Activated T-cell treated with anti-CD3 and anti-CD28 coated beads, Interleukin-2, amount 50 U/mL, for 4 hours (primary cell): ENCODE measurements around the gene ARID1A. TPM values are rescaled to one million over a fixed set of nuclear protein-coding genes. Genes with fewer than 3 reads are reported as not detected.
"Not testable (repeated sequence)": the region's sequence is repeated elsewhere in the genome, so short reads cannot be mapped to it uniquely, and the experiment has no call there.

Experiments
- ATAC-seq, 2 donors: fragments of 200-7000 bp; cut with Tn5 transposase; one replicate each; pipeline ENCODE4 v1.10.0; 2021
- DNase-seq: peaks from one replicate; pipeline ENCODE4 v3.0.0-alpha.2; 2020
- H3K27me3 Mint-ChIP-seq: one replicate; pipeline ENCODE4 v1.8.0; 2021; ENCODE audit warnings: low read depth, mixed read lengths
- H3K36me3 Mint-ChIP-seq: one replicate; pipeline ENCODE4 v1.8.0; 2022; ENCODE audit warnings: mixed read lengths; ENCODE audit not compliant: insufficient read depth
- H3K4me1 Mint-ChIP-seq: one replicate; pipeline ENCODE4 v1.8.0; 2021; ENCODE audit warnings: low read depth, mixed read lengths
- H3K4me3 Mint-ChIP-seq: one replicate; pipeline ENCODE4 v1.8.0; 2021; ENCODE audit warnings: mild to moderate bottlenecking, moderate library complexity, mixed read lengths
- H3K9me3 Mint-ChIP-seq: one replicate; pipeline ENCODE4 v1.8.0; 2021; ENCODE audit warnings: mixed read lengths
- total RNA-seq, 3 donors: library from RNA; stranded (reverse); gene quantifications; one replicate each; pipeline ENCODE4 v1.2.1, GENCODE V29; 2021

ARID1A gene
- total RNA-seq, 3 donors from 2014 or later, result 85.0 to 92.7 (median 91.1) TPM

- not testable (repeated sequence) for ATAC-seq, DNase-seq, H3K27me3 Mint-ChIP-seq, H3K9me3 Mint-ChIP-seq, H3K4me3 Mint-ChIP-seq
- Mint-ChIP-seq H3K36me3 (peaks cover 12% of the 10 kb centered on the region), H3K4me1 (peaks cover 38% of the 10 kb centered on the region)
Measured at GRCh38 chr1:26705227-26705626, 9.4 kb downstream of the ARID1A start.

DNA sequence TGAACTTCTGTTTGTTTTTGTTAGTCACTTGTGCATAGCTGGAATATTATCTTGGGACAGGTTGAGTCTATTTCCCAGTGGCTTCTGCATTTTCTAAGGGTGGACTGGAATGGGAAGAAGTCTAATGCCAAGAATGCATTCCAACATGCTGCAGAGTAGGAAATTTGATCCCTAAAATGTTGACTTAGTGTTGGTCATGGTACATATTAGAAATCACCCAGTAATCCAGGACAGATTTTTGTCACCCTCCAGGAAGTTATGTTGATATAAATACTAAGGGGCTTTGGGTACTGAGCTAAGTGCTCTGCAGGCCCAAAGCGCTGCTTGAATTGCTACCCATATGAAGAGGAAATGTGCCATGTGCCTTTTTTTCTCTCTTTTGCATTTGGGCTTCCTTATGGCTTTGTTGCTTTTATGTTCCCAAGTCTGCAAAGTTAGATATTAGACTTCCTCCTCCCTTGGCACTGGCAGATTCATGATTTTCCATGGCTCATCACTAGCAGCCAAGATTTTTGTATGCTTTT is 10.0 kb downstream of the ARID1A start:
- Mint-ChIP-seq H3K27me3 (no peaks in the 10 kb centered on the region), H3K9me3 (no peaks in the 10 kb centered on the region), H3K4me3 (peak overlapping the region; percentile 47), H3K36me3 (peaks cover 16% of the 10 kb centered on the region), H3K4me1 (peaks cover 43% of the 10 kb centered on the region)
- ATAC-seq (no peak), DNase-seq (no peak)

GRCh38 chr1:26706315-26706714 is 10.5 kb downstream of the ARID1A start:
- ATAC-seq (no peak), DNase-seq (no peak)
- Mint-ChIP-seq H3K27me3 (no peaks in the 10 kb centered on the region), H3K4me1 (peaks cover 44% of the 10 kb centered on the region), H3K9me3 (no peaks in the 10 kb centered on the region), H3K36me3 (peaks cover 16% of the 10 kb centered on the region), H3K4me3 (peak overlapping the region; percentile 47)

DNA sequence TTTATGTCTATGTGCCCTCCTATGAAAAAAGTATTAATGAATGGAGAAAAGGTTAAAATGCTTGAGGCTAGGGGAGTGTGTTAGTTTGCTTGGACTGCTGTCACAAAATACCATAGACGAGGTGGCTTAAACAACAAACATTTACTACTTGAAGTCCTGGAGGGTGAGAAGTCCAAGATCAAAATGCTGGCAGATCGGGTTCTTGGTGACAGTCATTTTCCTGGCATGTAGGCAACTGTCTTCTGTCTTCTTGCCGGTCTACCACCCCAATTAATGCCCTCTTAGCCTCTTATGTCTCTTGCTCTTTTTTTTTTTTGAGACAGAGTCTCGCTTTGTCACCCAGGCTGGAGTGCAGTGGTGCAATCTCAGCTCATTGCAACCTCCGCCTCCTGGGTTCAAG is 15.0 kb downstream of the ARID1A start:
- H3K9me3 Mint-ChIP-seq, result no peaks in the 10 kb centered on the region
- H3K4me3 Mint-ChIP-seq, result no peak overlapping the region
- peaks cover 19% of the 10 kb centered on the region for H3K36me3 Mint-ChIP-seq
- peaks cover 77% of the 10 kb centered on the region for H3K4me1 Mint-ChIP-seq
- no peaks in the 10 kb centered on the region for H3K27me3 Mint-ChIP-seq
- DNase-seq (no peak), ATAC-seq (no peak)

- Mint-ChIP-seq H3K4me3 (no peak overlapping the region), H3K27me3 (no peaks in the 10 kb centered on the region), H3K36me3 (peaks cover 21% of the 10 kb centered on the region), H3K9me3 (no peaks in the 10 kb centered on the region), H3K4me1 (peaks cover 76% of the 10 kb centered on the region)
- no peak for DNase-seq
- peak in 1 of 2 donors; percentile 18 for ATAC-seq
Measured at GRCh38 chr1:26711777-26712176, 16.0 kb downstream of the ARID1A start.

DNA sequence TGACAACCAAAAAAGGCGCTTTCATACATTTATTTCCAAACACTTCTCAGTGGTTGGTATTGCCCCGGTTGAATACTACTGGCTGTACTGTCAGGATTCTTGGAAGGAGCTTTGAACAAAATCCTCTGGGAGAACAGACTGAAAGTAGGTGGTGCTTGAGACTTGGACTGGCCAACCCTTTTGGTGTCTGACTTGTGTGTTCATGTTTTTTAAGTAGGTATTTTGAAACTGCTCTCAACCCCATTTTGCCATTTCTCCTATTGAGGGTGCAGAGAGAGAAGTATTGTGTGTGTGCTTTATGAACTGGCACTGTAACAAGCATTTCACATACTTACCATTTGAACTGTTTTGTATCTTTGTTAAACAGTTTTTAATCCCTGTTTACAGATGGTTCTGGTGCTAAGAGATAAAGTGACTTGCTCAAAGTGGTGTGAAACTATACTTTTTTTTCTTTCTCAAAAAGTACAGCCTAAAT is 21.2 kb downstream of the ARID1A start:
- Mint-ChIP-seq H3K4me3 (no peak overlapping the region), H3K36me3 (peaks cover 16% of the 10 kb centered on the region), H3K4me1 (peaks cover 89% of the 10 kb centered on the region), H3K27me3 (no peaks in the 10 kb centered on the region), H3K9me3 (no peaks in the 10 kb centered on the region)
- ATAC-seq, result no peak
- DNase-seq, result no peak

DNA sequence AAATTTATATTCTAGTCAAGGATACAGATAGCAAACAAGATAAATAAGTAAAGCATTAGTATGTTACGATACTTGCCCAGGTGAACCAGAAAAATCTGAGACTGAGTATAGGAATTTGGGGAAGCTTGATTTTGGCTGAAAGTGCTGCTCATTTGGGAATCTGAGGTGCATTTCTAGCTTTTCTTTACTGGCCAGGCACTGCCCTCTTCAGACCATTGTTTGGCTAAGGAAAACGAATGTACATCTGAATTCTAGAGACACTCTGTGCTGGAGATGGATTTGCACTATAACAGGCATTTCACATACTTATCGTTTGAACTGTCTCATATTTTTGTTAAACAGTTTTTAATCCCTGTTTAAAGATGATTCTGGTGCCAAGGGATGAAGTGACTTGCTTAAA is 23.4 kb downstream of the ARID1A start:
- Mint-ChIP-seq H3K9me3 (no peaks in the 10 kb centered on the region), H3K27me3 (no peaks in the 10 kb centered on the region), H3K4me1 (peaks cover 89% of the 10 kb centered on the region), H3K4me3 (no peak overlapping the region), H3K36me3 (peaks cover 12% of the 10 kb centered on the region)
- DNase-seq (no peak), ATAC-seq (no peak)

DNA sequence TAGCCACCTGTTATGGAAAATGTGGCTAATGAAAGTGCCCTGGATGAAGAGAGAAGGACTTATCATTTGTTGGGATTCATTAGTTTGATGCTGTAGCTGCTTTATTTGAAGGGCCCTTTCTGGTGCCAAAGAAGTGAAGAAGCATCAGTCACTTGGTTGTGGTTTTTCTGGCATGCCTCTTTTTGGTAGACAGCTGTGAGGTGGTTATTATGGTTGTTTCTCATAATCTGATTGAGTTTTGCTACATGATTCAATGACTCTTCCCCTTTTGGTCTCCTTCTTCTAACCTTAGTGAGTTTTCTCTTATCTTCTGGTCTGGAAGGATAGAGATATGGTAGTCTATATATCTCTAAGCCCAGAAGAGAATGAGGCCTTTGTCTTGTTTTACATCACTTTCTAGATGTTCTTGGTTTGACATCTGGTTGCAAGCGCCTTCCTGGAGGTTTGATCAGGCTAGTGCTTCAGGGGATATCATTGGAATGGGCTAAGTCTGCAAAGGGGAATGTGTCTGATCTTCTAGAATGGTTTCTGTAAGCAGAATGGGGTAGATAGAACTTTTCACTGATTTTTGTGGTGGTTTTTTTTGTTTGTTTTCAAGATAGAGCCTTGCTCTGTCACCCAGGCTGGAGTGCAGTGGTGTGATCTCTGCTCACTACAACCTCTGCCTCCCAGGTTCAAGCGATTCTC is 26.0 kb downstream of the ARID1A start:
- H3K4me1 Mint-ChIP-seq, result peaks cover 90% of the 10 kb centered on the region
- ATAC-seq (peak; percentile 81 to 87), DNase-seq (no peak)
- H3K9me3 Mint-ChIP-seq, result no peaks in the 10 kb centered on the region
- peak overlapping the region; percentile 22 for H3K4me3 Mint-ChIP-seq
- peaks cover 6% of the 10 kb centered on the region for H3K36me3 Mint-ChIP-seq
- no peaks in the 10 kb centered on the region for H3K27me3 Mint-ChIP-seq

- DNase-seq (peak; percentile 24), ATAC-seq (peak; percentile 36 to 59)
- H3K27me3 Mint-ChIP-seq, result no peaks in the 10 kb centered on the region
- peaks cover 90% of the 10 kb centered on the region for H3K4me1 Mint-ChIP-seq
- peaks cover 5% of the 10 kb centered on the region for H3K36me3 Mint-ChIP-seq
- no peaks in the 10 kb centered on the region for H3K9me3 Mint-ChIP-seq
- peak overlapping the region; percentile 62 for H3K4me3 Mint-ChIP-seq
Measured at GRCh38 chr1:26723013-26723991, 27.5 kb downstream of the ARID1A start.

GRCh38 chr1:26724118-26724517 is 28.3 kb downstream of the ARID1A start:
- no peaks in the 10 kb centered on the region for H3K27me3 Mint-ChIP-seq
- DNase-seq (no peak), ATAC-seq (no peak)
- H3K9me3 Mint-ChIP-seq, result no peaks in the 10 kb centered on the region
- H3K36me3 Mint-ChIP-seq, result peaks cover 4% of the 10 kb centered on the region
- H3K4me1 Mint-ChIP-seq, result peaks cover 90% of the 10 kb centered on the region
- peak overlapping the region; percentile 17 for H3K4me3 Mint-ChIP-seq

- Mint-ChIP-seq H3K36me3 (peaks cover 6% of the 10 kb centered on the region), H3K27me3 (no peaks in the 10 kb centered on the region), H3K9me3 (no peaks in the 10 kb centered on the region), H3K4me1 (peaks cover 95% of the 10 kb centered on the region), H3K4me3 (peak overlapping the region; percentile 17)
- DNase-seq (no peak), ATAC-seq (no peak)
Measured at GRCh38 chr1:26724926-26725325, 29.1 kb downstream of the ARID1A start.

DNA sequence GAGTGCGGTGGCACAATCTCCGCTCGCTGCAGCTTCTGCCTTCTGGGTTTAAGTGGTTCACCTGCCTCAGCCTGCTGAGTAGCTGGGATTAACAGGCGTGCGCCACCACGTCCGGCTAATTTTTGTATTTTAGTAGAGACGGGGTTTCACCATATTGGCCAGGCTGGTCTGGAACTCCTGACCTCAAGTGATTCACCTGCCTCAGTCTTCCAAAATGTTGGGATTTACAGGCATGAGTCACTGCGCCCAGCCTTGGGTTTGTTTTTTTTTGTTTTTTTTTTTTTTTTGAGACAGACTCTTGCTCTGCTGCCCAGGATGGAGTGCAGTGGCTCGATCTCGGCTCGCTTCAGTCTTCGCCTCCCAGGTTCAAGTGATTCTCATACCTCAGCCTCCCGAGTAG is 30.1 kb downstream of the ARID1A start:
- ATAC-seq, H3K4me3 Mint-ChIP-seq, H3K9me3 Mint-ChIP-seq, H3K27me3 Mint-ChIP-seq, DNase-seq: not testable (repeated sequence)
- H3K36me3 Mint-ChIP-seq, result peaks cover 12% of the 10 kb centered on the region
- H3K4me1 Mint-ChIP-seq, result peaks cover 93% of the 10 kb centered on the region

- Mint-ChIP-seq H3K9me3 (no peaks in the 10 kb centered on the region), H3K4me3 (no peak overlapping the region), H3K27me3 (no peaks in the 10 kb centered on the region), H3K4me1 (peaks cover 91% of the 10 kb centered on the region), H3K36me3 (peaks cover 19% of the 10 kb centered on the region)
- ATAC-seq (no peak), DNase-seq (no peak)
Measured at GRCh38 chr1:26726784-26727183, 31.0 kb downstream of the ARID1A start.

DNA sequence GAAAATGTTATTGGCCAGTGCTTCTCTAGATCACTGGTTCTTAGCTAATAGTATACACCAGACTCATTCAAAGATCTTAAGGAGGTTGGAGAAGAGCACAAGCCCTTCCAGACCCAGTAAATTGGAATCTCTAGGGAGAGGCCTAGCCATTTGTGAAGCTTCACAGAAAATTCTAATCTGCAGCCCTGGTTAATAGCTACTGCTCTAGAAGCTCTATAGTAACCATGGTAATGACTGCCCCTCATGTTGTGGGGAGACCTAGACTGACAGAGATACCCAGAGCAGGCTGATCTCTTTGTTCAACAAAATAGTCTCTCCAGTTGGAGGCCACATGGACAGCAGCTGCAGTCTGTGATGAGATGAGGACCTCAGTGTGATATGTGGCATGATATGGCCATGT is 31.7 kb downstream of the ARID1A start:
- H3K36me3 Mint-ChIP-seq, result peaks cover 18% of the 10 kb centered on the region
- H3K4me3 Mint-ChIP-seq, result no peak overlapping the region
- H3K27me3 Mint-ChIP-seq, result no peaks in the 10 kb centered on the region
- H3K4me1 Mint-ChIP-seq, result peaks cover 90% of the 10 kb centered on the region
- ATAC-seq (no peak), DNase-seq (no peak)
- H3K9me3 Mint-ChIP-seq, result no peaks in the 10 kb centered on the region
